Ovary (tissue), 9 donors: Measurements from ENCODE around the gene INPP5B. TPM values are rescaled to one million over a fixed set of nuclear protein-coding genes. Genes with fewer than 3 reads are reported as not detected.

Experiments used
- DNase-seq, 5 donors: peaks; one replicate each; pipeline ENCODE4 v3.0.0-alpha.2; 2019 to 2020
- H3K27ac ChIP-seq, 2 donors: fragments of 200-600 bp; one replicate each; pipeline versions ENCODE4 v1.5.1 to v1.8.0; 2019 to 2022
- H3K27me3 ChIP-seq: fragments of 200-600 bp; one replicate; pipeline ENCODE4 v1.8.0; 2022
- H3K36me3 ChIP-seq: fragments of 200-600 bp; sonication (generic); one replicate; pipeline ENCODE4 v1.5.1; 2019
- H3K4me1 ChIP-seq: one replicate; pipeline ENCODE4 v1.8.1; 2013; ENCODE audit warnings: mild to moderate bottlenecking, moderate library complexity; ENCODE audit not compliant: insufficient read depth
- H3K4me3 ChIP-seq: fragments of 200-600 bp; sonication (generic); one replicate; pipeline ENCODE4 v1.5.1; 2017
- H3K9me3 ChIP-seq, 2 donors: fragments of 200-600 bp in 1 of 2; sonication (generic) in 1 of 2; one replicate each; pipeline versions ENCODE4 v1.5.1 to v1.8.1; 2013 to 2019; ENCODE audit warnings: mild to moderate bottlenecking in 1 of 2, moderate library complexity in 1 of 2
- EP300 ChIP-seq: sonication (generic); formaldehyde crosslinking; IDR thresholded peaks from one replicate; pipeline ENCODE4 v1.6.1; 2017; ENCODE audit warnings: antibody characterized with exemption
- POLR2A ChIP-seq: fragments of 450-650 bp; IDR thresholded peaks from one replicate; pipeline ENCODE4 v1.6.1; 2017; ENCODE audit warnings: antibody characterized with exemption, mild to moderate bottlenecking, moderate library complexity
- WGBS, 3 donors: extraction: QIAGEN DNeasy Blood & Tissue Kit in 1 of 3; methylation state at CpG; one replicate each; pipeline versions ENCODE4 v1.1.5 to v1.1.7; 2013 to 2017; 5-methylcytosine and 5-hydroxymethylcytosine counted together
- intact Hi-C, 4 donors: fragments of 100-400 bp; cut with DNase I; formaldehyde crosslinking; loops; one replicate each; pipeline versions ENCODE4 v1.11.0 to v1.15.1; 2022 to 2023
- polyA plus RNA-seq, 2 donors: library from polyadenylated mRNA; stranded (reverse); fragments of 200-250 nt in 1 of 2; fragments of 350-450 nt in 1 of 2; fragmentation: Illumina TruSeq in 1 of 2; extraction: RNeasy Lipid Tissue Mini Kit (QIAGEN cat#74804) in 1 of 2; gene quantifications; one replicate each; pipeline ENCODE4 v1.2.3, GENCODE V29; 2013 to 2014
- total RNA-seq, 7 donors: library from RNA; depleted of rRNA in 2 of 7; stranded (reverse); fragments of >200 nt in 2 of 7; fragmentation: NEBNext Ultra II Directional in 3 of 7; extraction: Animal tissue kit (Norgen Biotek cat#: 25700) in 3 of 7; gene quantifications; one replicate each; pipeline versions ENCODE4 v1.1.0 to v1.2.4, GENCODE V29; 2016 to 2023
- TF ChIP-seq, protein P1 (sequence below), 3 donors: fragments of 450-650 bp in 2 of 3; fragments of 200-600 bp in 1 of 3; IDR thresholded peaks; one replicate each; pipeline versions ENCODE4 v1.5.1 to v1.8.0; 2016 to 2022; ENCODE audit warnings: antibody characterized with exemption in 3 of 3, mild to moderate bottlenecking in 1 of 3
- donor health status: DM: no; HTN: no; CAD: no; lungs with moderate emphysema.
- donor health status: DM: no; HTN: no; CAD: no.
- donor health status: Bipolar disorder and iron deficiency.
- donor health status: DM: yes; HTN: yes; CAD: no.
- donor health status: DM: no; HTN: no; CAD: no.
- donor health status: DM: yes; HTN: yes; CAD: no.

INPP5B gene
- total and polyA plus RNA-seq, 9 donors: 23.2 to 68.5 (median 33.5) TPM

DNA sequence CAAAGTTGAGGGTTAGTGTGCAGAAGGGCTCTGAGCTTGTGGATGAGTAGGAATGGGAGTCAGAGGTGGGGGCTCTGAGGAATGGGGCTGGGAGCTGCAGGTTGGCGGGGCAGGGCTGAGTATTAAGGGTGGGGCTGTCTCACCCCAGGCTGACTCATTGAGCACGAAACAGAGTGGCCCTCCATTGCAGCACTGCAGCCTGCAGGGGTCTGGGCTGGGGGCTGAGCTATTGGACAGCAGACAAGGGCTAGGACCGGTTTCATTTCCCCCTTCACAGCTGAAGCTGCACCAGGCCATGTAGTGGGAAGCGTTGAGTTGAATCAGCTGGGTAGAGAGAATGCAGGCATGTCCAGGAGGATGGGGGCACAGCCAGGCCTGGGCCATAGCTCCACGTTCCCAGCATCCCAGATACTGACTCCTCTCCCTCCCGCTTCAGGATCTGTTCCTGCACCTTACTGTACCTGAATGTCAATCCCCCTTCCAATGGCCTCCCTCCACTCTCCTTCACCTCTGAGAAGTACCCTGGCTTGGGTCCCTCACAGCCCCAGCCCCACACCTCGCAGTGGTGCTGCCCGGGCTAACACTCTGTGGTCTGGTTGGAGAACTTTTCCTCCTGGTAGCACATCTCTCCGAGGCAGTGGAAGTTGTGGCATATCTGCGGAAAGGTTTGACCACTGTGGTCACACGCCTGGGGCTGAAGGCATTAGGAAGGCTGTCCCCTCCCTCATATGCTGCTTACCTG, 4.4 kb upstream of the INPP5B start:
- Histone ChIP-seq H3K36me3 (no peaks in the 10 kb centered on the region), H3K4me1 (no peaks in the 10 kb centered on the region), H3K27me3 (no peaks in the 10 kb centered on the region), H3K27ac (no peak overlapping the region), H3K9me3 (no peaks in the 10 kb centered on the region), H3K4me3 (no peak overlapping the region)
- peak in 1 of 5 donors; percentile 20 for DNase-seq
- intact Hi-C loops: no loop called here
- TF ChIP-seq, protein P1, sequence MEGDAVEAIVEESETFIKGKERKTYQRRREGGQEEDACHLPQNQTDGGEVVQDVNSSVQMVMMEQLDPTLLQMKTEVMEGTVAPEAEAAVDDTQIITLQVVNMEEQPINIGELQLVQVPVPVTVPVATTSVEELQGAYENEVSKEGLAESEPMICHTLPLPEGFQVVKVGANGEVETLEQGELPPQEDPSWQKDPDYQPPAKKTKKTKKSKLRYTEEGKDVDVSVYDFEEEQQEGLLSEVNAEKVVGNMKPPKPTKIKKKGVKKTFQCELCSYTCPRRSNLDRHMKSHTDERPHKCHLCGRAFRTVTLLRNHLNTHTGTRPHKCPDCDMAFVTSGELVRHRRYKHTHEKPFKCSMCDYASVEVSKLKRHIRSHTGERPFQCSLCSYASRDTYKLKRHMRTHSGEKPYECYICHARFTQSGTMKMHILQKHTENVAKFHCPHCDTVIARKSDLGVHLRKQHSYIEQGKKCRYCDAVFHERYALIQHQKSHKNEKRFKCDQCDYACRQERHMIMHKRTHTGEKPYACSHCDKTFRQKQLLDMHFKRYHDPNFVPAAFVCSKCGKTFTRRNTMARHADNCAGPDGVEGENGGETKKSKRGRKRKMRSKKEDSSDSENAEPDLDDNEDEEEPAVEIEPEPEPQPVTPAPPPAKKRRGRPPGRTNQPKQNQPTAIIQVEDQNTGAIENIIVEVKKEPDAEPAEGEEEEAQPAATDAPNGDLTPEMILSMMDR (IDR thresholded peaks at IDR 0.05): no peak
- TF ChIP-seq POLR2A: no peak
- no peak for TF ChIP-seq EP300
- 80 to 86% (median 83%) methylated on average over 11 of the region's 11 CpGs for WGBS, 3 donors

DNA sequence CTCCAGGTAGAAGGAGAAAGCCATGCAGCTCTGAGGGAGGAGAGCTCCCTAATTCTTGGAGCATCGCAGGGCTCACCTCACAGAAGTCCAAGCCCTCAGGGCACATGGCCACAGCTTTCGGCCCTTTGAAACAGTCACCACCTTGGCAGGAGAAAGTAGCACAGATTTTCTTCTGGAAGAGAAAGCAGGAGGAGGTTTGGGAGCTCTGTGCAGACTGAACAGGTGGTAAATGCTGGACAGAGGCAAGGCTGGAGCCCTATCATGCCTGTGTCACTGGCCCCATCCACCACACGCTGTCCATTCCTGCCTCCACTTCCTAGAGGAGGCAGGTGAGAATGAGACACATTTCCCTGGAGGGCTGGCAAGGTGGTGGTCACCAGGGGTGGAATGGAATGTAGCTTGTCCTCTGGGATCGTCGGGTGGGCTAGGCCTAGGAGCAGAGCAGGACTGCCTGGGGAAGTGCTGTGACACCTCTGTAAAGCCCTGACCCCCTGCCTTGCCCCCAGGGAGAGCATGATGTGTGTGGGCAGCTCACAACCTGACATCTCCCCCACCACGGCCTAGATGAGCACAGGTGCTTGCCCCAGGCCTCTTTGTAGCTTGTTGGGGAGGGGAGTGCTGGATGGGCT, 2.8 kb upstream of the INPP5B start:
- Histone ChIP-seq H3K4me3 (no peak overlapping the region), H3K4me1 (peaks cover 3% of the 10 kb centered on the region), H3K36me3 (no peaks in the 10 kb centered on the region), H3K9me3 (no peaks in the 10 kb centered on the region), H3K27ac (no peak overlapping the region), H3K27me3 (no peaks in the 10 kb centered on the region)
- intact Hi-C loops: no loop called here
- TF ChIP-seq POLR2A: no peak
- no peak for TF ChIP-seq EP300
- TF ChIP-seq, protein P1 (IDR thresholded peaks at IDR 0.05): no peak
- peak in 1 of 5 donors; percentile 17 for DNase-seq
- 57 to 64% (median 62%) methylated on average over 6 of the region's 6 CpGs for WGBS, 3 donors

DNA sequence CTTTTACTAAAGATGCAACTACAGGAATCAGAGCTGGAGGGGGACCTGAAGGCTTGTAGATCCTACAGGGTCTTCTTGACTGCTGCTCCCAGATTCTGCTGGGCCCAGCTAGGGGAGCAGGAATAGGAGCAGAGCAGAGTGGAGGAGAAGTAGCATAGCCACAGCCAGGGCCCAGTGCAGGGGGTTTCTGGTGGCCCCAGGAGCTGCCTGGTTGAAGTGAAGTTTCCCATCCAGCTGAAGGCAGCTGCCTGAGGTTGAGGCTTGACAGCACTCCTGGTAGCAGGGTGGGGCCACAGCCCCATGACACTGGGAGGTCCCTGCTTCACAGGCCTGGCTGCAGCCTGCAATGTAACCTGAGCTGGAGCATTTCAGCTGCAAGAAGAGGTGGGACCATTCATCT, 2.0 kb upstream of the INPP5B start:
- DNase-seq: peak in 2 of 5 donors; percentile 15 to 27

DNA sequence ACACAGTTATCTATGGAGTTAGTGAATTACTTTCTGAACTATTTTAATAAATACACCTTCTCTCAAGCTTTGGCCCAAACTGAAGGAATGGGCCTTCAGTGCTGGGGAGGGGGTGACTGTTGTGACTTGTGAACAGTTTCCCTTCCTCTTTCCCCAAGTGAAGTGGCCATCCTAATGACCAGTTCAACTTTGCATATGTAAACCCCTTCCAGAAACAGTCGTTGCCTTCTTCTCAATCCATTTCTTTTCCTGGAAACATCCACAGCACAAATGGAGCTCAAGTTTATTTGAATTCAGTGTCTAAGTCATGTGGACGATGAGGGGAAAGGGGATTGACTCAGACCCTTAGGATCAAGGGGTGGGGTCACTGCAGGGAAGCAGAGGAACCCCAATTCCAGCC, 1.3 kb upstream of the INPP5B start:
- H3K4me1 ChIP-seq: peaks cover 3% of the 10 kb centered on the region

More for the DNA sequence above, 2.0 kb upstream of the INPP5B start:
- H3K4me3 ChIP-seq: no peak overlapping the region
- no peaks in the 10 kb centered on the region for H3K27me3 ChIP-seq
- no peaks in the 10 kb centered on the region for H3K9me3 ChIP-seq
- peaks cover 3% of the 10 kb centered on the region for H3K4me1 ChIP-seq
- TF ChIP-seq, protein P1 (IDR thresholded peaks at IDR 0.05): no peak
- TF ChIP-seq EP300 (no peak), POLR2A (no peak)
- H3K27ac ChIP-seq: no peak overlapping the region
- H3K36me3 ChIP-seq: no peaks in the 10 kb centered on the region
- intact Hi-C loops: no loop called here

More for the DNA sequence above, 1.3 kb upstream of the INPP5B start:
- H3K36me3 ChIP-seq: no peaks in the 10 kb centered on the region
- no peaks in the 10 kb centered on the region for H3K9me3 ChIP-seq
- no peaks in the 10 kb centered on the region for H3K27me3 ChIP-seq
- DNase-seq: no peak
- H3K27ac ChIP-seq: no peak overlapping the region
- H3K4me3 ChIP-seq: no peak overlapping the region
- TF ChIP-seq, protein P1 (IDR thresholded peaks at IDR 0.05): no peak
- TF ChIP-seq POLR2A: no peak
- no peak for TF ChIP-seq EP300
- WGBS, 3 donors: 26 to 40% (median 37%) methylated on average over 2 of the region's 2 CpGs
- intact Hi-C loops: no loop called here
